ENCODE measurements around the gene PAPPA. TPM values are rescaled to one million over a fixed set of nuclear protein-coding genes. Genes with fewer than 3 reads are reported as not detected.

Gene PAPPA
- total and polyA plus RNA-seq, 9 of the 15 experiments (the other 6 are each of a cell fraction or from before 2014, with no cell fraction given), result 0.06 to 0.18 (median 0.11) TPM

DNA sequence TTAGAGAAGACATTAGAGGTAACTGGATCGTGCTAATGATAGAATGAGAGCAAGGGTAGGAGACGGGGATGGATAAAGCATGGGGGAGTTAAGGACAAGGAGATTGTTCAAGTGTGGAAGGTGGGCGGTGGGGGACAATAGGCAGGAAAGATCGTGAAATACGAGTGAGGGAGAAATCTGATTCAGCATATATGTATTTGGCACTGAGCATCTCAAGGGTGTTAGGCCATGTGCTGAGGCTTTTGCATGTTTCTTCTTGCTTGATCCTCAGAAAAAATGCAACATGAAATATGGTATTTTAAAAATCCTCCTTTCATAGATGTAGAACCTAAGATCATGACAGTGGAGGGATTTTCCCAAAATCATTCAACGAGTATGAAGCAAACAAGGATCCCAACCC is 240.5 kb downstream of the PAPPA start (continued):
- TF ChIP-seq ETV6 (IDR thresholded peaks at IDR 0.05; ENCODE audit: borderline replicate concordance in 1 of 2, low read depth in 2 of 2, low read length in 1 of 2) (no peak), ETV6 (CRISPR knock-in tag; IDR thresholded peaks at IDR 0.05; ENCODE audit: borderline replicate concordance) (no peak), NFATC3 (IDR thresholded peaks at IDR 0.05) (no peak), HDAC8 (tag; IDR thresholded peaks at IDR 0.05) (peak; percentile 26; the same call in 1 of the 2 replicates), KDM5B (IDR thresholded peaks at IDR 0.05; ENCODE audit: insufficient replicate concordance, low read depth, low read length) (no peak), KLF6 (CRISPR knock-in tag; IDR thresholded peaks at IDR 0.05; ENCODE audit: borderline replicate concordance) (no peak), ZNF197 (CRISPR knock-in tag; IDR thresholded peaks at IDR 0.05; ENCODE audit: low read depth) (no peak), FIP1L1 (IDR thresholded peaks at IDR 0.05; ENCODE audit: low read depth, low read length, poor library complexity, severe bottlenecking) (no peak), ZNF347 (CRISPR knock-in tag; IDR thresholded peaks at IDR 0.05; ENCODE audit: low read depth) (no peak), POLR2B (IDR thresholded peaks at IDR 0.05; ENCODE audit: low read depth, partially characterized antibody) (no peak), NCOA6 (IDR thresholded peaks at IDR 0.05) (no peak), EP300 (IDR thresholded peaks at IDR 0.05; ENCODE audit: low read length) (no peak), CEBPG (CRISPR knock-in tag; IDR thresholded peaks at IDR 0.05) (no peak), CEBPG (tag; conservative IDR thresholded peaks at IDR 0.05 in 1 of 2, IDR thresholded peaks at IDR 0.05 in 1 of 2) (no peak)
- TF ChIP-seq, protein P1, sequence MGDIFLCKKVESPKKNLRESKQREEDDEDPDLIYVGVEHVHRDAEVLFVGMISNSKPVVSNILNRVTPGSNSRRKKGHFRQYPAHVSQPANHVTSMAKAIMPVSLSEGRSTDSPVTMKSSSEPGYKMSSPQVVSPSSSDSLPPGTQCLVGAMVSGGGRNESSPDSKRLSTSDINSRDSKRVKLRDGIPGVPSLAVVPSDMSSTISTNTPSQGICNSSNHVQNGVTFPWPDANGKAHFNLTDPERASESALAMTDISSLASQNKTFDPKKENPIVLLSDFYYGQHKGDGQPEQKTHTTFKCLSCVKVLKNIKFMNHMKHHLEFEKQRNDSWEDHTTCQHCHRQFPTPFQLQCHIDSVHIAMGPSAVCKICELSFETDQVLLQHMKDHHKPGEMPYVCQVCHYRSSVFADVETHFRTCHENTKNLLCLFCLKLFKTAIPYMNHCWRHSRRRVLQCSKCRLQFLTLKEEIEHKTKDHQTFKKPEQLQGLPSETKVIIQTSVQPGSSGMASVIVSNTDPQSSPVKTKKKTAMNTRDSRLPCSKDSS (IDR thresholded peaks at IDR 0.05; ENCODE audit: low read depth, partially characterized antibody), result no peak
- TF ChIP-seq, protein P2, sequence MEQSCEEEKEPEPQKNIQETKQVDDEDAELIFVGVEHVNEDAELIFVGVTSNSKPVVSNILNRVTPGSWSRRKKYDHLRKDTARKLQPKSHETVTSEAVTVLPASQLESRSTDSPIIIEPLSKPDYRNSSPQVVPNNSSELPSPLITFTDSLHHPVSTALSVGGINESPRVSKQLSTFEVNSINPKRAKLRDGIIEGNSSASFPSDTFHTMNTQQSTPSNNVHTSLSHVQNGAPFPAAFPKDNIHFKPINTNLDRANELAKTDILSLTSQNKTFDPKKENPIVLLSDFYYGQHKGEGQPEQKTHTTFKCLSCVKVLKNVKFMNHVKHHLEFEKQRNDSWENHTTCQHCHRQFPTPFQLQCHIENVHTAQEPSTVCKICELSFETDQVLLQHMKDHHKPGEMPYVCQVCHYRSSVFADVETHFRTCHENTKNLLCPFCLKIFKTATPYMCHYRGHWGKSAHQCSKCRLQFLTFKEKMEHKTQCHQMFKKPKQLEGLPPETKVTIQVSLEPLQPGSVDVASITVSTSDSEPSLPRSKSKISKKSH (CRISPR knock-in tag; IDR thresholded peaks at IDR 0.05), result no peak
- TF ChIP-seq, protein P3, sequence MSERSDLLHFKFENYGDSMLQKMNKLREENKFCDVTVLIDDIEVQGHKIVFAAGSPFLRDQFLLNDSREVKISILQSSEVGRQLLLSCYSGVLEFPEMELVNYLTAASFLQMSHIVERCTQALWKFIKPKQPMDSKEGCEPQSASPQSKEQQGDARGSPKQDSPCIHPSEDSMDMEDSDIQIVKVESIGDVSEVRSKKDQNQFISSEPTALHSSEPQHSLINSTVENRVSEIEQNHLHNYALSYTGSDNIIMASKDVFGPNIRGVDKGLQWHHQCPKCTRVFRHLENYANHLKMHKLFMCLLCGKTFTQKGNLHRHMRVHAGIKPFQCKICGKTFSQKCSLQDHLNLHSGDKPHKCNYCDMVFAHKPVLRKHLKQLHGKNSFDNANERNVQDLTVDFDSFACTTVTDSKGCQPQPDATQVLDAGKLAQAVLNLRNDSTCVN (CRISPR knock-in tag; IDR thresholded peaks at IDR 0.05), result no peak
- TF ChIP-seq, protein P4, sequence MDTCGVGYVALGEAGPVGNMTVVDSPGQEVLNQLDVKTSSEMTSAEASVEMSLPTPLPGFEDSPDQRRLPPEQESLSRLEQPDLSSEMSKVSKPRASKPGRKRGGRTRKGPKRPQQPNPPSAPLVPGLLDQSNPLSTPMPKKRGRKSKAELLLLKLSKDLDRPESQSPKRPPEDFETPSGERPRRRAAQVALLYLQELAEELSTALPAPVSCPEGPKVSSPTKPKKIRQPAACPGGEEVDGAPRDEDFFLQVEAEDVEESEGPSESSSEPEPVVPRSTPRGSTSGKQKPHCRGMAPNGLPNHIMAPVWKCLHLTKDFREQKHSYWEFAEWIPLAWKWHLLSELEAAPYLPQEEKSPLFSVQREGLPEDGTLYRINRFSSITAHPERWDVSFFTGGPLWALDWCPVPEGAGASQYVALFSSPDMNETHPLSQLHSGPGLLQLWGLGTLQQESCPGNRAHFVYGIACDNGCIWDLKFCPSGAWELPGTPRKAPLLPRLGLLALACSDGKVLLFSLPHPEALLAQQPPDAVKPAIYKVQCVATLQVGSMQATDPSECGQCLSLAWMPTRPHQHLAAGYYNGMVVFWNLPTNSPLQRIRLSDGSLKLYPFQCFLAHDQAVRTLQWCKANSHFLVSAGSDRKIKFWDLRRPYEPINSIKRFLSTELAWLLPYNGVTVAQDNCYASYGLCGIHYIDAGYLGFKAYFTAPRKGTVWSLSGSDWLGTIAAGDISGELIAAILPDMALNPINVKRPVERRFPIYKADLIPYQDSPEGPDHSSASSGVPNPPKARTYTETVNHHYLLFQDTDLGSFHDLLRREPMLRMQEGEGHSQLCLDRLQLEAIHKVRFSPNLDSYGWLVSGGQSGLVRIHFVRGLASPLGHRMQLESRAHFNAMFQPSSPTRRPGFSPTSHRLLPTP (IDR thresholded peaks at IDR 0.05; ENCODE audit: borderline replicate concordance, extremely low read depth, insufficient read length), result no peak
- TF ChIP-seq, protein P5, sequence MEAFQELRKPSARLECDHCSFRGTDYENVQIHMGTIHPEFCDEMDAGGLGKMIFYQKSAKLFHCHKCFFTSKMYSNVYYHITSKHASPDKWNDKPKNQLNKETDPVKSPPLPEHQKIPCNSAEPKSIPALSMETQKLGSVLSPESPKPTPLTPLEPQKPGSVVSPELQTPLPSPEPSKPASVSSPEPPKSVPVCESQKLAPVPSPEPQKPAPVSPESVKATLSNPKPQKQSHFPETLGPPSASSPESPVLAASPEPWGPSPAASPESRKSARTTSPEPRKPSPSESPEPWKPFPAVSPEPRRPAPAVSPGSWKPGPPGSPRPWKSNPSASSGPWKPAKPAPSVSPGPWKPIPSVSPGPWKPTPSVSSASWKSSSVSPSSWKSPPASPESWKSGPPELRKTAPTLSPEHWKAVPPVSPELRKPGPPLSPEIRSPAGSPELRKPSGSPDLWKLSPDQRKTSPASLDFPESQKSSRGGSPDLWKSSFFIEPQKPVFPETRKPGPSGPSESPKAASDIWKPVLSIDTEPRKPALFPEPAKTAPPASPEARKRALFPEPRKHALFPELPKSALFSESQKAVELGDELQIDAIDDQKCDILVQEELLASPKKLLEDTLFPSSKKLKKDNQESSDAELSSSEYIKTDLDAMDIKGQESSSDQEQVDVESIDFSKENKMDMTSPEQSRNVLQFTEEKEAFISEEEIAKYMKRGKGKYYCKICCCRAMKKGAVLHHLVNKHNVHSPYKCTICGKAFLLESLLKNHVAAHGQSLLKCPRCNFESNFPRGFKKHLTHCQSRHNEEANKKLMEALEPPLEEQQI (IDR thresholded peaks at IDR 0.05), result no peak
